Measurements from ENCODE around the gene GCN1. TPM values are rescaled to one million over a fixed set of nuclear protein-coding genes. Genes with fewer than 3 reads are reported as not detected.
A peak's percentile ranks its signal among the peaks of the same experiment; 100 is the strongest.

GCN1 gene
- total RNA-seq, 1 experiment from 2014 or later: 181 TPM

- TF ChIP-seq USF1 (CRISPR knock-in tag; IDR thresholded peaks at IDR 0.05) (no peak), HMGXB4 (CRISPR knock-in tag; IDR thresholded peaks at IDR 0.05) (no peak), PREB (CRISPR knock-in tag; IDR thresholded peaks at IDR 0.05; ENCODE audit: borderline replicate concordance) (no peak), HMGA2 (CRISPR knock-in tag; IDR thresholded peaks at IDR 0.05) (no peak), SMAD4 (CRISPR knock-in tag; IDR thresholded peaks at IDR 0.05) (no peak), ATF1 (CRISPR knock-in tag; IDR thresholded peaks at IDR 0.05) (no peak), ATF3 (CRISPR knock-in tag; conservative IDR thresholded peaks at IDR 0.05) (no peak), ZNF423 (CRISPR knock-in tag; IDR thresholded peaks at IDR 0.05) (no peak), AR (CRISPR knock-in tag; IDR thresholded peaks at IDR 0.05) (no peak), SP1 (CRISPR knock-in tag; conservative IDR thresholded peaks at IDR 0.05) (no peak), SMAD3 (CRISPR knock-in tag; IDR thresholded peaks at IDR 0.05; ENCODE audit: borderline replicate concordance) (no peak)
These were observed 33.5 kb upstream of the GCN1 start (continued) for GRCh38 chr12:120228041-120228290.

GRCh38 chr12:120227233-120228040 is 32.9 kb upstream of the GCN1 start:
- Mint-ChIP-seq H3K4me3 (no peak overlapping the region), H3K27me3 (ENCODE audit: low read depth) (no peaks in the 10 kb centered on the region; the same call in 1 of the 2 replicates), H3K4me1 (peaks cover 68% of the 10 kb centered on the region), H3K36me3 (peaks cover 13% of the 10 kb centered on the region), H3K9me3 (no peaks in the 10 kb centered on the region), H3K27ac (peak overlapping the region; percentile 98)
- ATAC-seq (no peak), DNase-seq (ENCODE audit: low spot score) (no peak)
- CTCF ChIA-PET: interaction anchor here (0.5 to 10.5 kb wide), 52 partner anchors 8 to 558 kb away, joined by 3 to 717 read pairs (median 5); partner anchors contain the start of genes GCN1, PXN, RAB35 and RNU4-1
- POLR2A ChIA-PET: interaction anchor here (0.5 to 7.7 kb wide), 14 partner anchors 8 to 162 kb away, joined by 3 to 198 read pairs (median 5); partner anchors contain the start of genes PXN, RAB35, RNU4-1 and RNU4-2
- no peak for TF ChIP-seq ESRRA (CRISPR knock-in tag; IDR thresholded peaks at IDR 0.05; ENCODE audit: borderline replicate concordance)
- no peak for TF ChIP-seq GABPB1 (CRISPR knock-in tag; IDR thresholded peaks at IDR 0.05)
- TF ChIP-seq E2F4 (CRISPR knock-in tag; IDR thresholded peaks at IDR 0.05; ENCODE audit: borderline replicate concordance, low read depth): no peak
- TF ChIP-seq USF2 (CRISPR knock-in tag; IDR thresholded peaks at IDR 0.05): no peak
- no peak for TF ChIP-seq CREB1 (CRISPR knock-in tag; IDR thresholded peaks at IDR 0.05)
- no peak for TF ChIP-seq ZNF317 (CRISPR knock-in tag; IDR thresholded peaks at IDR 0.05; ENCODE audit: borderline replicate concordance, low read depth)
- TF ChIP-seq MAX (CRISPR knock-in tag; IDR thresholded peaks at IDR 0.05): no peak
- no peak for TF ChIP-seq CDX4 (CRISPR knock-in tag; IDR thresholded peaks at IDR 0.05; ENCODE audit: borderline replicate concordance)
- no peak for TF ChIP-seq FOXJ3 (CRISPR knock-in tag; IDR thresholded peaks at IDR 0.05; ENCODE audit: borderline replicate concordance)
- no peak for TF ChIP-seq KAT7 (CRISPR knock-in tag; IDR thresholded peaks at IDR 0.05; ENCODE audit: borderline replicate concordance)
- no peak for TF ChIP-seq ZSCAN18 (CRISPR knock-in tag; IDR thresholded peaks at IDR 0.05)
- no peak for TF ChIP-seq OVOL2 (CRISPR knock-in tag; IDR thresholded peaks at IDR 0.05; ENCODE audit: borderline replicate concordance)
- TF ChIP-seq ELF4 (CRISPR knock-in tag; IDR thresholded peaks at IDR 0.05; ENCODE audit: low read depth): no peak
